K562 (cell line): ENCODE results near the gene CDK11A. TPM values are rescaled to one million over a fixed set of nuclear protein-coding genes. Genes with fewer than 3 reads are reported as not detected.

Experiments used
- ATAC-seq: fragments of 200-7000 bp; cut with Tn5 transposase; 3 replicates; pipeline ENCODE4 v1.9.1; 2020; ENCODE audit warnings: moderate library complexity
- BruUV-seq: library from RNA; stranded (reverse); fragments of 400-500 nt; replicated peaks from 2 replicates; lab custom pipeline; 2021; lab: Mats Ljungman, UMichigan
- CTCF ChIA-PET: fragments of 300-600 bp; formaldehyde crosslinking; extraction: SDS; loops from one replicate; lab custom pipeline; 2021; ENCODE audit warnings: low intra/inter-chr PET ratio; lab: Yijun Ruan, JAX
- POLR2A ChIA-PET: fragments of 300-600, 350-650 bp; sonication (Branson Sonifier 250); formaldehyde crosslinking; extraction: SDS; loops from one replicate; lab custom pipeline; 2021; ENCODE audit warnings: antibody characterized with exemption, inconsistent platforms; lab: Yijun Ruan, JAX
- DNase-seq, 4 experiments: peaks; one replicate each; pipeline versions ENCODE4 v3.0.0 to v3.0.0-alpha.2; 2011 to 2018; ENCODE audit warnings: low spot score in 3 of 4, mixed read lengths in 3 of 4; ENCODE audit errors: extremely low read depth in 1 of 4
- FAIRE-seq: peaks from 2 replicates; lab custom pipeline; 2011; peaks lifted over from hg19 to GRCh38; lab: Jason Lieb, UNC
- H2AFZ ChIP-seq: 2 replicates; pipeline ENCODE4 v1.6.0; 2011; ENCODE audit warnings: low read depth, low read length, control low read depth, inconsistent platforms
- H3K27ac ChIP-seq: fragments of 200-600 bp; 3 replicates; pipeline ENCODE4 v1.8.0; 2011; ENCODE audit warnings: low read depth, mild to moderate bottlenecking, control low read depth, inconsistent platforms, low read length, moderate library complexity, mixed read lengths; ENCODE audit errors: extremely low read depth
- H3K27me3 ChIP-seq, 2 experiments: fragments of 300-600 bp in 1 of 2; 2 replicates in 1 of 2; 3 replicates in 1 of 2; pipeline versions ENCODE4 v1.6.0 to v1.8.0; 2011; ENCODE audit warnings: inconsistent platforms in 2 of 2, low read length in 2 of 2, mild to moderate bottlenecking in 1 of 2, mixed read lengths in 1 of 2, moderate library complexity in 1 of 2; ENCODE audit not compliant: control insufficient read depth in 2 of 2, insufficient read depth in 2 of 2
- H3K36me3 ChIP-seq: fragments of 300-600 bp; 3 replicates; pipeline ENCODE4 v1.8.0; 2011; ENCODE audit warnings: mild to moderate bottlenecking, low read length, inconsistent platforms; ENCODE audit not compliant: control insufficient read depth, insufficient read depth
- H3K4me1 ChIP-seq, 2 experiments: fragments of 200-600 bp in 1 of 2; replicated peaks in 1 of 2; 2 replicates in 1 of 2; 3 replicates in 1 of 2; pipeline versions ENCODE4 v1.5.1 to v1.8.0; 2011; ENCODE audit warnings: inconsistent platforms in 2 of 2, low read length in 2 of 2, mild to moderate bottlenecking in 1 of 2, mixed read lengths in 1 of 2, moderate library complexity in 1 of 2; ENCODE audit not compliant: control insufficient read depth in 2 of 2, insufficient read depth in 2 of 2
- H3K4me2 ChIP-seq: 2 replicates; pipeline ENCODE4 v1.6.1; 2011; ENCODE audit warnings: low read length, control low read depth, inconsistent platforms, mixed read lengths; ENCODE audit not compliant: insufficient read depth
- H3K4me3 ChIP-seq: fragments of 200-600 bp; sonication (generic), shearing (Covaris generic); 2 replicates; pipeline ENCODE4 v1.5.1; 2016; ENCODE audit warnings: control low read depth, inconsistent platforms
- H3K79me2 ChIP-seq: fragments of 200-600 bp; 3 replicates; pipeline ENCODE4 v1.8.0; 2011; ENCODE audit warnings: low read length, inconsistent platforms; ENCODE audit not compliant: control insufficient read depth, insufficient read depth
- H3K9ac ChIP-seq, 2 experiments: 2 replicates each; pipeline versions ENCODE4 v1.6.0 to v1.6.1; 2011; ENCODE audit warnings: low read depth in 2 of 2, low read length in 2 of 2, control low read depth in 1 of 2, inconsistent platforms in 1 of 2, mild to moderate bottlenecking in 1 of 2, mixed read lengths in 1 of 2; ENCODE audit not compliant: insufficient read depth in 1 of 2
- H3K9me1 ChIP-seq: one replicate; pipeline ENCODE4 v1.6.0; 2011; ENCODE audit warnings: inconsistent platforms, mild to moderate bottlenecking, low read length, moderate library complexity; ENCODE audit not compliant: control insufficient read depth, insufficient read depth
- H3K9me3 ChIP-seq: replicated peaks from 2 replicates; pipeline ENCODE4 v1.5.1; 2011; ENCODE audit warnings: low read depth, low read length, inconsistent platforms; ENCODE audit not compliant: control insufficient read depth, insufficient read depth
- H4K20me1 ChIP-seq: replicated peaks from 2 replicates; pipeline ENCODE4 v1.6.1; 2011; ENCODE audit warnings: low read length, inconsistent platforms, mixed read lengths; ENCODE audit not compliant: control insufficient read depth, insufficient read depth
- CBX2 ChIP-seq: fragments of 200-600 bp; sonication (generic); IDR thresholded peaks from one replicate; pipeline ENCODE4 v1.6.1; 2012; ENCODE audit warnings: mild to moderate bottlenecking, low read length, inconsistent platforms; ENCODE audit not compliant: insufficient read depth, poor library complexity, severe bottlenecking
- FOXA1 ChIP-seq: fragments of 450-650 bp; IDR thresholded peaks from 2 replicates; pipeline ENCODE4 v1.6.1; 2016; ENCODE audit warnings: mild to moderate bottlenecking, borderline replicate concordance
- MED1 ChIP-seq: sonication (generic); formaldehyde crosslinking; IDR thresholded peaks from 2 replicates; pipeline ENCODE4 v1.8.1; 2023; ENCODE audit warnings: missing genetic modification reagents, borderline replicate concordance
- PHB ChIP-seq: fragments of 250-450 bp; sonication (Bioruptor Pico); IDR thresholded peaks from 2 replicates; pipeline ENCODE4 v1.5.0; 2021
- POLR2AphosphoS2 ChIP-seq: IDR thresholded peaks from 2 replicates; pipeline ENCODE4 v1.6.1; 2012; ENCODE audit warnings: low read length, improper control_type of control experiment
- STAT5B ChIP-seq: fragments of 250-450 bp; sonication (Bioruptor Pico); IDR thresholded peaks from 2 replicates; pipeline ENCODE4 v1.8.0; 2021; ENCODE audit warnings: mild to moderate bottlenecking, inconsistent platforms
- TCF7 ChIP-seq: sonication (generic); IDR thresholded peaks from 2 replicates; pipeline ENCODE4 v1.6.1; 2016; ENCODE audit warnings: antibody characterized with exemption, borderline replicate concordance
- YY1 ChIP-seq, 3 experiments: IDR thresholded peaks; 2 replicates each; pipeline ENCODE4 v1.6.1; 2011; ENCODE audit warnings: low read length in 2 of 3, mild to moderate bottlenecking in 2 of 3, moderate library complexity in 2 of 3, borderline replicate concordance in 1 of 3, control low read depth in 1 of 3, low read depth in 1 of 3; ENCODE audit not compliant: insufficient read depth in 3 of 3, insufficient replicate concordance in 2 of 3, control insufficient read depth in 1 of 3, insufficient read length in 1 of 3; ENCODE audit errors: extremely low read depth in 1 of 3
- ZSCAN32 ChIP-seq: fragments of 450-650 bp; formaldehyde crosslinking; IDR thresholded peaks from 2 replicates; pipeline ENCODE4 v1.4.0; 2020; ENCODE audit warnings: mild to moderate bottlenecking, moderate library complexity
- WGBS: fragments of 100-300 bp; shearing (Covaris generic); methylation state at CpG from one replicate; pipeline ENCODE4 v1.1.6; 2016; ENCODE audit warnings: low coverage, mixed read lengths; ENCODE audit not compliant: insufficient coverage; ENCODE audit errors: missing lambda C conversion rate; 5-methylcytosine and 5-hydroxymethylcytosine counted together
- in situ Hi-C: fragments of 300-500 bp; cut with MboI; formaldehyde crosslinking; loops from 4 replicates; pipeline ENCODE4 v1.15.0; 2018; ENCODE audit warnings: inconsistent platforms, mixed read lengths
- intact Hi-C: fragments of 100-400 bp; cut with micrococcal nuclease; formaldehyde crosslinking; loops from 2 replicates; pipeline ENCODE4 v1.14.2; 2022
- polyA plus RNA-seq, 8 experiments: library from polyadenylated mRNA; depleted of rRNA in 4 of 8; stranded (reverse) in 5 of 8; unstranded in 3 of 8; fragments of >200 nt; fragmentation: Nextera tagmentation in 2 of 8; fragmentation: Illumina TruSeq in 1 of 8; extraction: Ambion mirVana in 2 of 8; extraction: Trizol in 1 of 8; gene quantifications; 2 replicates each; pipeline versions ENCODE4 v1.2.1 to v1.2.3, GENCODE V29; 2011 to 2014; ENCODE audit warnings: inconsistent platforms in 1 of 8, missing spikeins in 1 of 8
- total RNA-seq, 7 experiments: library from RNA; depleted of rRNA in 6 of 7; stranded (reverse); fragments of >200 nt in 6 of 7; fragmentation: Illumina TruSeq in 2 of 7; extraction: Trizol in 2 of 7; gene quantifications; 2 replicates each; pipeline versions ENCODE4 v1.2.1 to v1.2.3, GENCODE V29; 2011 to 2021; ENCODE audit warnings: low replicate concordance in 1 of 7
- TF ChIP-seq, protein P1 (sequence below): fragments of 450-650 bp; formaldehyde crosslinking; conservative IDR thresholded peaks from 2 replicates; pipeline ENCODE4 v1.4.0; 2022; ENCODE audit warnings: mild to moderate bottlenecking, missing genetic modification characterization
- TF ChIP-seq, protein P2 (sequence below): fragments of 450-650 bp; IDR thresholded peaks from 2 replicates; pipeline ENCODE4 v1.6.1; 2014; ENCODE audit warnings: low read depth, mild to moderate bottlenecking, moderate library complexity, borderline replicate concordance
- TF ChIP-seq, protein P3 (sequence below): sonication (generic); formaldehyde crosslinking; IDR thresholded peaks from 2 replicates; pipeline ENCODE4 v1.5.0; 2020; ENCODE audit warnings: missing genetic modification reagents
- TF ChIP-seq, protein P4 (sequence below): fragments of 250-450 bp; sonication (Bioruptor Pico); IDR thresholded peaks from 2 replicates; pipeline ENCODE4 v1.5.0; 2020; ENCODE audit warnings: mild to moderate bottlenecking, borderline replicate concordance
- TF ChIP-seq, protein P5 (sequence below): fragments of 250-450 bp; sonication (Bioruptor Pico); IDR thresholded peaks from 2 replicates; pipeline ENCODE4 v1.8.0; 2021; ENCODE audit warnings: moderate library complexity, mild to moderate bottlenecking, inconsistent platforms

The CDK11A gene
- total and polyA plus RNA-seq, 9 of the 15 experiments (the other 6 are each of a cell fraction or from before 2014, with no cell fraction given), result 4.5 to 71.0 (median 43.9) TPM

DNA sequence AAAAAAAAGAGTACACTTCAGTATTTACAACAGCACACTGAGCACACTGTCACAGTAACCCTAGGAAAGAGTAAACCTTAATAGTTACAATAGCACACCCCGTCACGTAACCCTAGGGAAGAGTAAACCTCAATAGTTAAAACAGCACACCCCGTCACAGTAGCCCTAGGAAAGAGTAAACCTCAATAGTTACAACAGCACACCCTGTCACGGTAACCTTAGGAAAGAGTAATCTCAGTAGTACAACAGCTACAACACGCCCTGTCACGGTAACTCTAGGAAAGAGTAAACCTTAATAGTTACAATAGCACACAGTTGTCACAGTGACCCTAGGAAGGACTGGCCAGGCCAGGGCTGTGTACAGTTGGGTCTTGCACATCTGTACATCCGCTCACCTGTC, 3.0 kb downstream of the CDK11A start:
- Histone ChIP-seq H3K9me1 (no peaks in the 10 kb centered on the region), H2AFZ (no peak overlapping the region), H3K79me2 (peaks cover 12% of the 10 kb centered on the region; the same call in 2 of the 3 replicates), H3K27me3 (no peaks in the 10 kb centered on the region), H3K4me3 (no peak overlapping the region), H3K4me1 (peaks cover 0 to 3% of the 10 kb centered on the region in 2 experiments; a peak in 2 of 5 replicates), H4K20me1 (no peaks in the 10 kb centered on the region), H3K27ac (no peak overlapping the region), H3K36me3 (peaks cover 44% of the 10 kb centered on the region), H3K9ac (no peak overlapping the region), H3K4me2 (no peak overlapping the region), H3K9me3 (no peaks in the 10 kb centered on the region; the same call in 1 of the 2 replicates)
- POLR2A ChIA-PET, result no interaction called here
- intact Hi-C loops, result no loop called here
- DNase-seq, result peak in 1 of 4 experiments; percentile 2
- ATAC-seq, result no peak
- in situ Hi-C loops, result loop anchor here (5.0 kb wide), 1 partner anchor 64 kb away; the partner anchor contains the start of gene CDK11B
- no TSS peak for BruUV-seq
- FAIRE-seq, result no peak
- CTCF ChIA-PET, result no interaction called here
- WGBS, result 81% methylated on average over 7 of the region's 7 CpGs
- TF ChIP-seq STAT5B (CRISPR knock-in tag) (no peak), FOXA1 (no peak), ZSCAN32 (CRISPR knock-in tag) (no peak), POLR2AphosphoS2 (no peak), PHB (no peak), MED1 (CRISPR knock-in tag) (no peak), TCF7 (no peak), CBX2 (no peak), YY1 (IDR thresholded peaks at IDR 0.05; ENCODE audit: borderline replicate concordance in 1 of 3, control insufficient read depth in 1 of 3, extremely low read depth in 1 of 3, insufficient read depth in 3 of 3, insufficient read length in 1 of 3, insufficient replicate concordance in 2 of 3, low read depth in 1 of 3, low read length in 2 of 3) (no peak)
- TF ChIP-seq, protein P1, sequence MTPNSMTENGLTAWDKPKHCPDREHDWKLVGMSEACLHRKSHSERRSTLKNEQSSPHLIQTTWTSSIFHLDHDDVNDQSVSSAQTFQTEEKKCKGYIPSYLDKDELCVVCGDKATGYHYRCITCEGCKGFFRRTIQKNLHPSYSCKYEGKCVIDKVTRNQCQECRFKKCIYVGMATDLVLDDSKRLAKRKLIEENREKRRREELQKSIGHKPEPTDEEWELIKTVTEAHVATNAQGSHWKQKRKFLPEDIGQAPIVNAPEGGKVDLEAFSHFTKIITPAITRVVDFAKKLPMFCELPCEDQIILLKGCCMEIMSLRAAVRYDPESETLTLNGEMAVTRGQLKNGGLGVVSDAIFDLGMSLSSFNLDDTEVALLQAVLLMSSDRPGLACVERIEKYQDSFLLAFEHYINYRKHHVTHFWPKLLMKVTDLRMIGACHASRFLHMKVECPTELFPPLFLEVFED (CRISPR knock-in tag), result no peak
- TF ChIP-seq, protein P2, sequence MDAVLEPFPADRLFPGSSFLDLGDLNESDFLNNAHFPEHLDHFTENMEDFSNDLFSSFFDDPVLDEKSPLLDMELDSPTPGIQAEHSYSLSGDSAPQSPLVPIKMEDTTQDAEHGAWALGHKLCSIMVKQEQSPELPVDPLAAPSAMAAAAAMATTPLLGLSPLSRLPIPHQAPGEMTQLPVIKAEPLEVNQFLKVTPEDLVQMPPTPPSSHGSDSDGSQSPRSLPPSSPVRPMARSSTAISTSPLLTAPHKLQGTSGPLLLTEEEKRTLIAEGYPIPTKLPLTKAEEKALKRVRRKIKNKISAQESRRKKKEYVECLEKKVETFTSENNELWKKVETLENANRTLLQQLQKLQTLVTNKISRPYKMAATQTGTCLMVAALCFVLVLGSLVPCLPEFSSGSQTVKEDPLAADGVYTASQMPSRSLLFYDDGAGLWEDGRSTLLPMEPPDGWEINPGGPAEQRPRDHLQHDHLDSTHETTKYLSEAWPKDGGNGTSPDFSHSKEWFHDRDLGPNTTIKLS, result no peak
- TF ChIP-seq, protein P3, sequence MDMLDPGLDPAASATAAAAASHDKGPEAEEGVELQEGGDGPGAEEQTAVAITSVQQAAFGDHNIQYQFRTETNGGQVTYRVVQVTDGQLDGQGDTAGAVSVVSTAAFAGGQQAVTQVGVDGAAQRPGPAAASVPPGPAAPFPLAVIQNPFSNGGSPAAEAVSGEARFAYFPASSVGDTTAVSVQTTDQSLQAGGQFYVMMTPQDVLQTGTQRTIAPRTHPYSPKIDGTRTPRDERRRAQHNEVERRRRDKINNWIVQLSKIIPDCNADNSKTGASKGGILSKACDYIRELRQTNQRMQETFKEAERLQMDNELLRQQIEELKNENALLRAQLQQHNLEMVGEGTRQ (CRISPR knock-in tag), result no peak
- TF ChIP-seq, protein P4, sequence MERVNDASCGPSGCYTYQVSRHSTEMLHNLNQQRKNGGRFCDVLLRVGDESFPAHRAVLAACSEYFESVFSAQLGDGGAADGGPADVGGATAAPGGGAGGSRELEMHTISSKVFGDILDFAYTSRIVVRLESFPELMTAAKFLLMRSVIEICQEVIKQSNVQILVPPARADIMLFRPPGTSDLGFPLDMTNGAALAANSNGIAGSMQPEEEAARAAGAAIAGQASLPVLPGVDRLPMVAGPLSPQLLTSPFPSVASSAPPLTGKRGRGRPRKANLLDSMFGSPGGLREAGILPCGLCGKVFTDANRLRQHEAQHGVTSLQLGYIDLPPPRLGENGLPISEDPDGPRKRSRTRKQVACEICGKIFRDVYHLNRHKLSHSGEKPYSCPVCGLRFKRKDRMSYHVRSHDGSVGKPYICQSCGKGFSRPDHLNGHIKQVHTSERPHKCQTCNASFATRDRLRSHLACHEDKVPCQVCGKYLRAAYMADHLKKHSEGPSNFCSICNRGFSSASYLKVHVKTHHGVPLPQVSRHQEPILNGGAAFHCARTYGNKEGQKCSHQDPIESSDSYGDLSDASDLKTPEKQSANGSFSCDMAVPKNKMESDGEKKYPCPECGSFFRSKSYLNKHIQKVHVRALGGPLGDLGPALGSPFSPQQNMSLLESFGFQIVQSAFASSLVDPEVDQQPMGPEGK (CRISPR knock-in tag), result no peak
- TF ChIP-seq, protein P5, sequence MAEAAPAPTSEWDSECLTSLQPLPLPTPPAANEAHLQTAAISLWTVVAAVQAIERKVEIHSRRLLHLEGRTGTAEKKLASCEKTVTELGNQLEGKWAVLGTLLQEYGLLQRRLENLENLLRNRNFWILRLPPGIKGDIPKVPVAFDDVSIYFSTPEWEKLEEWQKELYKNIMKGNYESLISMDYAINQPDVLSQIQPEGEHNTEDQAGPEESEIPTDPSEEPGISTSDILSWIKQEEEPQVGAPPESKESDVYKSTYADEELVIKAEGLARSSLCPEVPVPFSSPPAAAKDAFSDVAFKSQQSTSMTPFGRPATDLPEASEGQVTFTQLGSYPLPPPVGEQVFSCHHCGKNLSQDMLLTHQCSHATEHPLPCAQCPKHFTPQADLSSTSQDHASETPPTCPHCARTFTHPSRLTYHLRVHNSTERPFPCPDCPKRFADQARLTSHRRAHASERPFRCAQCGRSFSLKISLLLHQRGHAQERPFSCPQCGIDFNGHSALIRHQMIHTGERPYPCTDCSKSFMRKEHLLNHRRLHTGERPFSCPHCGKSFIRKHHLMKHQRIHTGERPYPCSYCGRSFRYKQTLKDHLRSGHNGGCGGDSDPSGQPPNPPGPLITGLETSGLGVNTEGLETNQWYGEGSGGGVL (CRISPR knock-in tag), result no peak
